H7 (cell line): ENCODE results near the gene SPSB1. TPM values are rescaled to one million over a fixed set of nuclear protein-coding genes. Genes with fewer than 3 reads are reported as not detected.

Experiments
- DNase-seq: peaks from one replicate; pipeline ENCODE4 v3.0.0; 2012
- H3K27me3 ChIP-seq: 2 replicates; pipeline ENCODE4 v1.6.0; 2011; ENCODE audit warnings: mild to moderate bottlenecking, low read length; ENCODE audit not compliant: control insufficient read depth, insufficient read depth
- H3K36me3 ChIP-seq: replicated peaks from 2 replicates; pipeline ENCODE4 v1.5.1; 2011; ENCODE audit warnings: low read length; ENCODE audit not compliant: control insufficient read depth, insufficient read depth
- H3K4me3 ChIP-seq: 2 replicates; pipeline ENCODE4 v1.5.1; 2011; ENCODE audit warnings: low read depth, mild to moderate bottlenecking, control low read depth, low read length, moderate library complexity; ENCODE audit not compliant: insufficient read depth
- total RNA-seq: library from RNA; depleted of rRNA; stranded (reverse); fragments of >200 nt; shearing (Covaris generic); gene quantifications from 2 replicates; pipeline ENCODE4 v1.2.3, GENCODE V29; 2014

The SPSB1 gene
- total RNA-seq, 1 experiment from 2014 or later: 4.2 TPM

DNA sequence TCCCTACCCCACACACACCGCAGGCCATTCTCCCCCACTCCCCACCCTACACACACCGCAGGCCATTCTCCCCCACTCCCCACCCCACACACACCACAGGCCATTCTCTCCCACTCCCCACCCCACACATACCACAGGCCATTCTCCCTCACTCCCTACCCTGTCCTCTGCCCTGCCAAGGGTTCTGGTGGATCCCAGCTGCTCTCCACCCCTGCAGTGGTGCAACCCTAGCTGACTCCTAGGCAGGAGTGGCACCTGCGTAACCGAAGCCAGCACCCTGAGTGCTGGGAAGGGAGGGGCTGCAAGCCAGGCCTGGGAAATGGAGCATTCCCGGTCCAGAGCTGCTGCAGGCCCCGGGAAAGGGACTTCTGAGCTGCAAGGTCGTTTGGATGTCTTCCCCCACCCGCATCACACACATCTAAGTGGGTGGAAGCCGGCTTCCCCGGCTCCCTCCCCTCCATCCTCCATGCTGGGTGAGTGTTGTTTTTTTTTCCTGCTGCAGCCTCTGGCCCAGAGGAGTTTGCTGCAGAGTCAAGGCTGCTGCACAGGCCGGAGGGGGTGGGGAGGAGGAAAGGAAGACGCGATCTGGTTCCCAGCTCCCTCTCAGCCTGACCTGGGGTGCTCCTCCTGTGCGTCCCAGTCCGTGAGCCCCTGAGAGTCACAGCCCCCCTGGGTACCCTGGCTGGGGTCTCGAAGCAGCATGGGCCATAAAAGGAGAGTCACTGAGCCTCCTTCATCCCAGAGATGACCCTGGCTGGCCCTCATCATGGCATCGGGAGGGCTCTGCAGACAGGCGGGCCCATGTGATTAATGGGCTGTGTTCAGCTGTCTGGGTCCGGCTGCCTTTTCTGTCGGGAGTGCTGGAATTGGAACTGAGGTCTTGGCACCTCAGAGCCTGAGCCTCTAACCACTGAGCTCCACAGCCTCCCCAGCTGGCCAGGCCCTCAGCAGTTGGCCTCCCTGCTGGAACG, 42.0 kb upstream of the SPSB1 start:
- Histone ChIP-seq H3K36me3 (no peaks in the 10 kb centered on the region; the same call in 1 of the 2 replicates), H3K27me3 (no peaks in the 10 kb centered on the region), H3K4me3 (no peak overlapping the region)
- no peak for DNase-seq

GRCh38 chr1:9251501-9251900, 41.2 kb upstream of the SPSB1 start:
- no peaks in the 10 kb centered on the region for H3K27me3 ChIP-seq
- DNase-seq: no peak
- H3K36me3 ChIP-seq: no peaks in the 10 kb centered on the region
- no peak overlapping the region for H3K4me3 ChIP-seq

GRCh38 chr1:9253004-9253403, 39.7 kb upstream of the SPSB1 start:
- no peaks in the 10 kb centered on the region for H3K36me3 ChIP-seq
- peak; percentile 76 for DNase-seq
- no peaks in the 10 kb centered on the region for H3K27me3 ChIP-seq
- H3K4me3 ChIP-seq: no peak overlapping the region

DNA sequence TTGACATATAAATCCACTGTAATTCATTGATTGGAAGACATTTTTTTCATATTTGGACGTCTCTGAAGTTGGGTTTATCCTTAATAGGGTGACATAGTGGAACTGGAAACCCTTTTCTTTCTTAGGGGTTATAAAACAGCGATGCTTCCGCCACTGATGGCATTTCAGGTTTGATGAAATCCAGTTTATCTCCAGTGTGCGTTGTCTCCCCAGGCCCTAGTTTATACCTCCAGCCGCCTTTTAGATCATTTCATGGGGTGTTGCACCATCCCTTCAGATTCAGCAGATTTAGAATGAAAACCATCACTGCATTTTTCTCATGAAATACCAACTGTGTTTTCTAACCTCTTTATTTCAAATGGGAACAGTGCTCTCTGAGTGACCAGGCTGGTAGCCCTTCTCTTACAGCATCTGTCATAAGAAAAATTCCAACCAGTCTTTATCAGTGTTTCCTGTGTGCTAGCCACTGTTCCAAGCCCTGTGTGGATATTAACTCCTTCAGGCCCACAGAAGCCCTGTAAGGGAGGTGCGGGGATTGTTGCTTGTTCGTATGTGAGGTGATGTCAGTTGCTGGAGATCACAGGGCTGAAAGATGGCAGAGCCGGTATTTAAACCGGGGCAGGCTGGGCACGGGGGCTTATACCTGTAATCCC, 39.1 kb upstream of the SPSB1 start:
- Histone ChIP-seq H3K4me3 (no peak overlapping the region), H3K27me3 (no peaks in the 10 kb centered on the region), H3K36me3 (no peaks in the 10 kb centered on the region)
- no peak for DNase-seq

DNA sequence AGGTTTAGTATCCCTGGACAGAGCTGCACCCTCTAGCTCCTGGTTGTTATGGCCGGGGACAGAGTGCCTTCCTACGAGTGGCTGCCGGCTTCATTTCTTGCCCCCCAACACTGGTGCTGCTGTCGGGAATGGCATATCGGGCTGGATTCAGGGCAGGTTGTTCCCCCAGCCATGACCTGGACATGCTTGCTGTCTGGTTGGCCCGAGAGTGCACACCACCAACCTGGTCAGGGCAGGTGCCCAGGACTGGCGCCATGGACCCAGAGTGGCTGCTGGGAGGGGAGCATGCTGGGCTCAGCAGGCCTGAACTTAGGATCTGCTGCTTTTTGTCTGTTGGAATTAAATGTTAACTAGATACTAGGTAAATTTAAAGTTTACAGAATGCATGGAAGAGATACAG, 36.4 kb upstream of the SPSB1 start:
- no peak for DNase-seq
- no peaks in the 10 kb centered on the region for H3K36me3 ChIP-seq
- H3K4me3 ChIP-seq: no peak overlapping the region
- no peaks in the 10 kb centered on the region for H3K27me3 ChIP-seq

DNA sequence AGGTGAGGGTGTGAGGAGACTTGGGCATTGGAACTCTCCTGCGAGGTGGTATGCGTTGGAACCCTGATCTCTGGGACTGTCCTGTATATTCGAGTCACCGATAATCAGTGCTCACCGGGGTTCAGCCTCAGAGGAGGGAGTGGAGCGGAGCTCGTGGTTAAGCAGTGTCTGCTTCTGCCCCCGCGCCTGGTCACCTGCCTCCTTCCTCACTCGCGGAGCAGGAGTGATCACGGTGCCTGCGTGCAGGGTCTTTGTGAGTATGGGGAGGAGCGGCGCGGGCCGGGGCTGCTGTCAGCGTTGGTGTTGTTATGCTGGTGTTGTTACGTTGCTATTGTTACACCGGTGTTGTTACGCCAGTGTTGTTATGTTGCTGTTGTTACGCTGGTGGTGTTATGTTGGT, 34.8 kb upstream of the SPSB1 start:
- DNase-seq: no peak
- Histone ChIP-seq H3K4me3 (no peak overlapping the region), H3K36me3 (no peaks in the 10 kb centered on the region), H3K27me3 (no peaks in the 10 kb centered on the region)

- Histone ChIP-seq H3K27me3 (no peaks in the 10 kb centered on the region), H3K4me3 (no peak overlapping the region), H3K36me3 (no peaks in the 10 kb centered on the region)
- no peak for DNase-seq
These were observed 34.1 kb upstream of the SPSB1 start for GRCh38 chr1:9258629-9259028.

DNA sequence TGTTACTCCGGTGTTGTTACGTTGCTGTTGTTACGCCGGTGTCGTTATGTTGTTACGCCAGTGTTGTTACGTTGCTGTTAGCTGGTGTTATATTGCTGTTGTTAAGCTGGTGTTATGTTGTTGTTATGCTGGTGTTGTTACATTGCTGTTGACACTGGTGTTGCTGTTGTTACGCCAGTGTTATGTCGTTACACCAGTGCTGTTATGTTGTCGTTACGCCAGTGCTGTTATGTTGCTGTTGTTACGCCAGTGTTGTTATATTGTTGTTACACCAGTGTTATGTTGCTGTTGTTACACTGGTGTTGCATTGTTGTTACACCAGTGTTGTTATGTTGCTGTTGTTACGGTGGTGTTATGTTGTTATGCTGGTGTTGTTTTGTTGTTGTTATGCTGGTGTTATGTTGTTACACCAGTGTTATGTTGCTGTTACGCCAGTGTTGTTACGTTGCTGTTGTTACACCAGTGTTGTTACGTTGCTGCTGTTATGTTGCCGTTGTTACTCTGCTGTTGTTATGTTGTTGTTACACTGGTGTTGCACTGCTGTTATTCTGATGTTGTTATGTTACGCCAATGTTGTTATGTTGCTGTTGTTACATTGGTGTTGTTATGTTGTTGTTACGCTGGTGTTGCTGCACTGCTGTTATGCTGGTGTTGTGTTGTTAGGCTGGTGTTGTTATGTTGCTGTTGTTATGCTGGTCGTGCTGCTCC, 32.5 kb upstream of the SPSB1 start:
- DNase-seq: no peak
- H3K4me3 ChIP-seq: no peak overlapping the region
- H3K36me3 ChIP-seq: no peaks in the 10 kb centered on the region
- H3K27me3 ChIP-seq: no peaks in the 10 kb centered on the region

DNA sequence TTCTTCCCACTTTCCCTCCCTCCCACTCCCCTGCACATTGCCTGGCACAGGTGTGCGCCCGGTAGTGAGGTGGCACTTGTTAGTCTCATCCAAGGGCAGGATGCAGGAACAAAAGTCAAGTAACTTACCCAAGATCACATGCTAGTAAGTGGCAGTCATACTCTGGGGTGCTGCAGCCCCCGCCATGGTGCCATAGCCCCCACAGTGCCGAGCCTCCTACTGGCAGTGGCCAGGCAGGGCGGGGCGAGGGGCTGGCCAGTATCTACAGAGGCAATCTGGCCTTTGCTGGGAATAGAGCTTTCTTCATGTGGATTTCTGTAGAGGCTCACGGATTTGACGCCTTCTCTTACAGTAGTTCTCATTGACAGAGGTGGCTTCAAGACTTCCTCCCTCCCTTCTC, 31.2 kb upstream of the SPSB1 start:
- Histone ChIP-seq H3K4me3 (no peak overlapping the region), H3K27me3 (no peaks in the 10 kb centered on the region), H3K36me3 (no peaks in the 10 kb centered on the region)
- DNase-seq: no peak

- Histone ChIP-seq H3K36me3 (no peaks in the 10 kb centered on the region), H3K4me3 (no peak overlapping the region), H3K27me3 (no peaks in the 10 kb centered on the region)
- DNase-seq: no peak
These were observed 30.4 kb upstream of the SPSB1 start for GRCh38 chr1:9262096-9262986.

DNA sequence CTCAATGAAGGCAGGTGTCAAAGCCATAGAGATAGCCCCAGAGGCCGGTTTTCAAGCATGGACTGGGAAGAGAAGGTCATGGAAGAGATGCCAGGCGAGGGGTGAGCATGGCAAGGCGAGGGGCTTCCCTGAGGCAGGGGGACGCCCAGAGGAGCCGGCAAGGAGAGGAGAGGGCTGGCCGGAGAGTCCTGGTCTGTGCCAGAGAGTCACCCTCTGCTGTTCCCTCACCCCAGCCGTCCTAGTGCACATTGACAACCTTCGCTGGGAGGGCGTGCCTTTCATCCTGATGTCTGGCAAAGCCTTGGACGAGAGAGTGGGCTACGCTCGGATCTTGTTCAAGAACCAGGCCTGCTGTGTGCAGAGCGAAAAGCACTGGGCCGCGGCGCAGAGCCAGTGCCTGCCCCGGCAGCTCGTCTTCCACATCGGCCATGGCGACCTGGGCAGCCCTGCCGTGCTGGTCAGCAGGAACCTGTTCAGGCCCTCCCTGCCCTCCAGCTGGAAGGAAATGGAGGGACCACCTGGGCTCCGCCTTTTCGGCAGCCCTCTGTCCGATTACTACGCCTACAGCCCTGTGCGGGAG, 29.3 kb upstream of the SPSB1 start:
- no peak for DNase-seq
- no peaks in the 10 kb centered on the region for H3K36me3 ChIP-seq
- H3K27me3 ChIP-seq: no peaks in the 10 kb centered on the region
- no peak overlapping the region for H3K4me3 ChIP-seq

- DNase-seq: no peak
- H3K36me3 ChIP-seq: no peaks in the 10 kb centered on the region
- no peak overlapping the region for H3K4me3 ChIP-seq
- no peaks in the 10 kb centered on the region for H3K27me3 ChIP-seq
These were observed 28.5 kb upstream of the SPSB1 start for GRCh38 chr1:9263984-9264872.

GRCh38 chr1:9265037-9265436, 27.7 kb upstream of the SPSB1 start:
- no peaks in the 10 kb centered on the region for H3K27me3 ChIP-seq
- H3K4me3 ChIP-seq: no peak overlapping the region
- DNase-seq: no peak
- no peaks in the 10 kb centered on the region for H3K36me3 ChIP-seq
